Activated CD4-positive, alpha-beta T cell treated with anti-CD3 and anti-CD28 coated beads, Interleukin-2, amount 10 ng/mL, durations not matched to agents 7 days and 5 days (primary cell): ENCODE measurements around the gene MVP. TPM values are rescaled to one million over a fixed set of nuclear protein-coding genes. Genes with fewer than 3 reads are reported as not detected.
A peak's percentile ranks its signal among the peaks of the same experiment; 100 is the strongest.

Experiments
- CTCF ChIA-PET: fragments of 350-600 bp; sonication (Branson Sonifier 250); formaldehyde crosslinking; loops from one replicate; lab custom pipeline; 2021; ENCODE audit warnings: antibody characterized with exemption; lab: Charles Lee
- POLR2A ChIA-PET: fragments of 350-600 bp; sonication (Branson Sonifier 250); formaldehyde crosslinking; loops from one replicate; lab custom pipeline; 2021; ENCODE audit warnings: antibody characterized with exemption; lab: Charles Lee
- DNase-seq: peaks from one replicate; pipeline ENCODE4 v3.0.0-alpha.2; 2020
- H3K27ac Mint-ChIP-seq: one replicate; pipeline ENCODE4 v1.8.0; 2021; ENCODE audit warnings: mild to moderate bottlenecking, moderate library complexity, mixed read lengths
- H3K27me3 Mint-ChIP-seq: one replicate; pipeline ENCODE4 v1.8.0; 2021; ENCODE audit warnings: mixed read lengths
- H3K36me3 Mint-ChIP-seq: one replicate; pipeline ENCODE4 v1.8.0; 2021; ENCODE audit warnings: low read depth, mixed read lengths
- H3K4me1 Mint-ChIP-seq: one replicate; pipeline ENCODE4 v1.8.0; 2021; ENCODE audit warnings: mixed read lengths
- H3K4me3 Mint-ChIP-seq: one replicate; pipeline ENCODE4 v1.8.0; 2021; ENCODE audit warnings: mild to moderate bottlenecking, moderate library complexity, mixed read lengths
- H3K9me3 Mint-ChIP-seq: one replicate; pipeline ENCODE4 v1.8.0; 2021; ENCODE audit warnings: mixed read lengths
- total RNA-seq, 2 experiments: library from RNA; stranded (reverse); gene quantifications; one replicate each; pipeline ENCODE4 v1.2.3, GENCODE V29; 2021

Gene MVP
- total RNA-seq, 2 experiments from 2014 or later, result 177 to 187 TPM

GRCh38 chr16:29812754-29813643 lies 7.3 kb upstream of the MVP start:
- H3K9me3 Mint-ChIP-seq, result no peaks in the 10 kb centered on the region
- POLR2A ChIA-PET, result no interaction called here
- H3K36me3 Mint-ChIP-seq, result peaks cover 38% of the 10 kb centered on the region
- peaks cover 13% of the 10 kb centered on the region for H3K27me3 Mint-ChIP-seq
- CTCF ChIA-PET, result interaction anchor here (0.8 to 8.8 kb wide), 3 partner anchors 8 to 36 kb away, joined by 3 to 46 read pairs (median 4); partner anchors contain the start of gene KIF22
- peaks cover 75% of the 10 kb centered on the region for H3K4me1 Mint-ChIP-seq
- no peak overlapping the region for H3K4me3 Mint-ChIP-seq
- H3K27ac Mint-ChIP-seq, result no peak overlapping the region
- DNase-seq, result no peak

DNA sequence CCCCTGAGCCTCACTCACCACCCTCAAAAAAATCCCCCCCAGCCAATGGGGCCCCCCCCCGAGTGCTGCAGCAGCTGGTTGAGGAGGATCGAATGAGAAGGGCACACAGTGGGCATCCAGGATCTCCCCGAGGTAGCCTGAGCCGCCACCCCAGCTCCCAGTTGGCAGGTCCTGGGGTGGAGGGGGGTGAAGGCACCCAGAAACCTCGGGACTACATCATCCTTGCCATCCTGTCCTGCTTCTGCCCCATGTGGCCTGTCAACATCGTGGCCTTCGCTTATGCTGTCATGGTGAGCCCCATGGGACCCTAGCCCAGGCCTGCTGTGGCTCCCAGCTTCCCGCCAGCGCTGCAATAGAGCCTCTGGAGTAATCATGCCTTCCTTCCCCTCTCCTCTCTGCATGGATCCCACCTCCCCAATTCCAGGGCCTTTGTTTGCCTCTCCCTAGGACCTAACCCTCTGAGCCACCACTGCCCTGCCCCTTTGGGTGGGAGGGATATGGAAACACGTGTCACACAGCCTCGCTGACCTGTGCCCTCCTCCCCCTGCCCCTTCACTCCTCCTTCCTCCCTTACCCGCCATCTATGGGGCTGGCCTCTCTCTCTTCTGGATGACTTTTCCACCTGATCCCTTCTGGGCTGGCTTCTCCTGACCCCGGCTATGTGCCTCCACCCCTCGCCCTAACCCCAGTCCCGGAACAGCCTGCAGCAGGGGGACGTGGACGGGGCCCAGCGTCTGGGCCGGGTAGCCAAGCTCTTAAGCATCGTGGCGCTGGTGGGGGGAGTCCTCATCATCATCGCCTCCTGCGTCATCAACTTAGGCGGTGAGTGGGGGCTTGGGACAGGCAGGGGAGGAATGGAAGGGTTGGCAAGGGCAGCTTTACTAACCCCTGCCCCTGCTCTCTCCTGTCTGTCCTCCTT lies 6.4 kb upstream of the MVP start:
- Mint-ChIP-seq H3K4me3 (peak overlapping the region; percentile 33), H3K4me1 (peaks cover 75% of the 10 kb centered on the region), H3K27ac (peak overlapping the region; percentile 96), H3K27me3 (peaks cover 13% of the 10 kb centered on the region), H3K9me3 (no peaks in the 10 kb centered on the region), H3K36me3 (peaks cover 38% of the 10 kb centered on the region)
- no peak for DNase-seq
- ChIA-PET POLR2A (no interaction called here), CTCF (interaction anchor here (0.8 to 8.8 kb wide), 3 partner anchors 9 to 35 kb away, joined by 3 to 46 read pairs (median 4); partner anchors contain the start of gene KIF22)

DNA sequence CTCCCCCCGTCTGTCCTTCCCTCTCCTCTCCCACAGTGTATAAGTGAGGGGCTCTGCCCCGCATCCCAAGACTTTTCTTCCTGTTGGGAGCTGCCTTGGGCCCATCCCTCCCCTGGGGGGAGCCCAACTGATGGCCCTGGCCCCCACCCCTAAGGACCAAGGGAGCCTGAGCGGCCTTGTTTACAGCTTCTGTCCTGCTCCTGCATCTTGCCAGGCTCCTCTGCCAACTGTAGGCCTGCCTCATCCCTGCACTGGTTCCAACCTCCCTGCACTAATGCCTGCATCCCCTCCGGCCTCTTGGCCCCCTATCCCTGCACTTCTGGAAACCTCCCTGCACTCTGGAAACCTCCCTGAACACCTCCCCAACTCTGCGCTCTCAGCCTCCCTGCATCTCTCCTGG lies 5.7 kb upstream of the MVP start:
- H3K4me1 Mint-ChIP-seq, result peaks cover 79% of the 10 kb centered on the region
- H3K4me3 Mint-ChIP-seq, result peak overlapping the region; percentile 91
- no peaks in the 10 kb centered on the region for H3K9me3 Mint-ChIP-seq
- peaks cover 13% of the 10 kb centered on the region for H3K27me3 Mint-ChIP-seq
- H3K36me3 Mint-ChIP-seq, result peaks cover 39% of the 10 kb centered on the region
- CTCF ChIA-PET, result interaction anchor here (1.9 to 8.8 kb wide), 2 partner anchors 24 to 34 kb away, joined by 4 to 46 read pairs; partner anchors contain the start of gene KIF22
- peak overlapping the region; percentile 96 for H3K27ac Mint-ChIP-seq
- DNase-seq, result no peak
- POLR2A ChIA-PET, result no interaction called here

DNA sequence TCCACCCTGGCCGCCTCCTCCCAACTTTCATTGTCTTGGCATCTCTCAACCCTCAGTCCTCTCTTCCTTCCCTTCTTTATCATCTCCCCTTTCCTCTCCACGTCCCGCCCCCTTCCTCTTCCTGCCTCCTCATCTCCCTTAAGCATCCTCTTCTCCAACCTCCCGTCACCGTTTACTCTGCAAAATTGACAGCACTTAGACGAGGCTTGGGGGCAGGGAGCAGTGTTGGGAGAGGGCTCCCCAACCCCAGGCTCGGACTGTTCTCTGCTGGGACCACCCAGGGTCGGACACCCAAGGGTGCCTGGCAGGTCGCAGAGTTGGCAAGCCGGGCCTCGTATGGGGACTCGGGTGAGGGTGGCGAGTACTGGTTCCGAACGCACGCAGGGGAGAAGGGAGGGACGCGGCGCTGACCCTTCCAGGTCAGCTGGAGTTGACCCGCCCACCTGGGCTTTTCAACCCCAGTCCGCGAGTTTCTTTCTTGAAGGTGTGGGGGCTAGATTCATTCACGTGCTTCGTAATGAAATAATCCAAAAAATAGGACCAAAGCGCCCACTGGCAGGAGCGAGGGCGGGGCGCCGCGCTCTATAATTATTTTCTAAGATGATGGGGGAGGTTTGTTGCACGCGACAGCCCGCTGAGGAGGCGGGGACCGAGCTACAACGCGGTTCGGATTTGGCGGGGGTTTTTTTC lies 5.1 kb upstream of the MVP start:
- Mint-ChIP-seq H3K4me1 (peaks cover 79% of the 10 kb centered on the region), H3K4me3 (peak overlapping the region; percentile 91)

GRCh38 chr16:29815793-29816693 lies 4.2 kb upstream of the MVP start, which contains the start of gene PAGR1:
TSS of gene PAGR1 (plus strand) at chr16:29816152. CDS start at chr16:29816526, 374 bp downstream.
- Mint-ChIP-seq H3K4me1 (peaks cover 71% of the 10 kb centered on the region), H3K4me3 (peak within 1 kb of the TSS; percentile 91), H3K27ac (peak within 1 kb of the TSS; percentile 96), H3K27me3 (peaks cover 13% of the 10 kb centered on the region), H3K36me3 (peaks cover 38% of the 10 kb centered on the region), H3K9me3 (no peaks in the 10 kb centered on the region)
- CTCF ChIA-PET, result interaction anchor here (0.6 to 8.8 kb wide), 30 partner anchors 9 to 467 kb away, joined by 3 to 46 read pairs (median 4); partner anchors contain the start of genes KIF22, MAZ, SEZ6L2 and TMEM219
- peak; percentile 99 for DNase-seq
- POLR2A ChIA-PET, result interaction anchor here (0.6 to 1.7 kb wide), 4 partner anchors 9 to 128 kb away, joined by 3 to 9 read pairs (median 4); partner anchors contain the start of gene MAZ

More for the DNA sequence above, 5.1 kb upstream of the MVP start:
- peaks cover 40% of the 10 kb centered on the region for H3K36me3 Mint-ChIP-seq
- ChIA-PET POLR2A (interaction anchor here (0.6 to 1.7 kb wide), 3 partner anchors 8 to 115 kb away, joined by 3 to 9 read pairs (median 4); partner anchors contain the start of gene MAZ), CTCF (interaction anchor here (0.6 to 8.8 kb wide), 23 partner anchors 8 to 468 kb away, joined by 3 to 46 read pairs (median 4); partner anchors contain the start of genes KIF22, MAZ and SEZ6L2)
- H3K27ac Mint-ChIP-seq, result peak overlapping the region; percentile 96
- no peaks in the 10 kb centered on the region for H3K9me3 Mint-ChIP-seq
- peaks cover 13% of the 10 kb centered on the region for H3K27me3 Mint-ChIP-seq
- DNase-seq, result no peak

DNA sequence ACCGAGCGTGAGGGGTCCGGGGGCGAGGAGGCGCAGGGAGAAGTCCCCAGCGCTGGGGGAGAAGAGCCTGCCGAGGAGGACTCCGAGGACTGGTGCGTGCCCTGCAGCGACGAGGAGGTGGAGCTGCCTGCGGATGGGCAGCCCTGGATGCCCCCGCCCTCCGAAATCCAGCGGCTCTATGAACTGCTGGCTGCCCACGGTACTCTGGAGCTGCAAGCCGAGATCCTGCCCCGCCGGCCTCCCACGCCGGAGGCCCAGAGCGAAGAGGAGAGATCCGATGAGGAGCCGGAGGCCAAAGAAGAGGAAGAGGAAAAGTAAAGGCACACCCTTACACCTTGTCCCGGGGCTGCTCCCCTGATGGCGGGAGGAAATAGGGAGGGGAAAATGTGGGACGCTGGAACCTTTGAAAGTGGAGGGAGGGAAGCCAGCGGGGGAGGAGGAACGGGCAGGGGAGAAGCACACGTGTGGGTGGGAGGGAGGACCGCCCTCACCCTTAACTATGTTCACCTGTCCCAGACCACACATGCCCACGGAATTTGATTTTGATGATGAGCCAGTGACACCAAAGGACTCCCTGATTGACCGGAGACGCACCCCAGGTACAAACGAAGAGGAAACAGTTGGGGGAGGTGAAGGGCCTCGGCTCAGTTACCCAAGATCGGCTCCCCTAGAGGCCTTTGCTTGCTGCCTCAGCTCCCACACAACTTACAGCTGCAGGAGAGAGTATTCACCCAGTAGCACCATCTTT lies 3.4 kb upstream of the MVP start:
- H3K4me3 Mint-ChIP-seq, result peak overlapping the region; percentile 91
- H3K27ac Mint-ChIP-seq, result peak overlapping the region; percentile 96
- POLR2A ChIA-PET, result interaction anchor here (0.7 to 1.7 kb wide), 3 partner anchors 10 to 127 kb away, joined by 3 to 9 read pairs (median 8); partner anchors contain the start of gene MAZ
- no peaks in the 10 kb centered on the region for H3K9me3 Mint-ChIP-seq
- CTCF ChIA-PET, result interaction anchor here (0.7 to 8.8 kb wide), 15 partner anchors 8 to 198 kb away, joined by 3 to 46 read pairs (median 4); partner anchors contain the start of genes KIF22, MAZ and TMEM219
- peaks cover 41% of the 10 kb centered on the region for H3K36me3 Mint-ChIP-seq
- peaks cover 65% of the 10 kb centered on the region for H3K4me1 Mint-ChIP-seq
- peaks cover 9% of the 10 kb centered on the region for H3K27me3 Mint-ChIP-seq
- DNase-seq, result peak; percentile 69

GRCh38 chr16:29818082-29818481 lies 2.2 kb upstream of the MVP start:
- peak overlapping the region; percentile 62 for H3K27ac Mint-ChIP-seq
- CTCF ChIA-PET, result interaction anchor here (0.6 to 8.8 kb wide), 10 partner anchors 7 to 219 kb away, joined by 3 to 46 read pairs (median 10); partner anchors contain the start of genes KIF22, MAZ and TMEM219

GRCh38 chr16:29819506-29819905 lies 756 bp upstream of the MVP start:
- Mint-ChIP-seq H3K4me1 (peaks cover 66% of the 10 kb centered on the region), H3K4me3 (peak overlapping the region; percentile 91), H3K27me3 (no peaks in the 10 kb centered on the region), H3K9me3 (no peaks in the 10 kb centered on the region), H3K36me3 (peaks cover 43% of the 10 kb centered on the region), H3K27ac (peak overlapping the region; percentile 84)
- ChIA-PET POLR2A (no interaction called here), CTCF (interaction anchor here (1.0 to 8.8 kb wide), 7 partner anchors 11 to 118 kb away, joined by 3 to 46 read pairs (median 17); partner anchors contain the start of genes KIF22 and MAZ)
- no peak for DNase-seq

More at GRCh38 chr16:29818082-29818481, 2.2 kb upstream of the MVP start:
- POLR2A ChIA-PET, result no interaction called here
- H3K4me1 Mint-ChIP-seq, result peaks cover 63% of the 10 kb centered on the region
- DNase-seq, result no peak
- no peaks in the 10 kb centered on the region for H3K9me3 Mint-ChIP-seq
- H3K27me3 Mint-ChIP-seq, result no peaks in the 10 kb centered on the region
- H3K4me3 Mint-ChIP-seq, result peak overlapping the region; percentile 91
- peaks cover 43% of the 10 kb centered on the region for H3K36me3 Mint-ChIP-seq

GRCh38 chr16:29820730-29821642 lies 724 bp downstream of the MVP start:
- ChIA-PET POLR2A (no interaction called here), CTCF (interaction anchor here (0.6 to 8.8 kb wide), 11 partner anchors 12 to 271 kb away, joined by 3 to 46 read pairs (median 3); partner anchors contain the start of genes CDIPT, KIF22, MAZ and TBX6)
- Mint-ChIP-seq H3K27me3 (no peaks in the 10 kb centered on the region), H3K9me3 (no peaks in the 10 kb centered on the region), H3K4me1 (peaks cover 70% of the 10 kb centered on the region), H3K4me3 (peak overlapping the region; percentile 91), H3K27ac (peak overlapping the region; percentile 84), H3K36me3 (peaks cover 48% of the 10 kb centered on the region)
- peak; percentile 50 for DNase-seq
